HepG2 (cell line): ENCODE data around the gene PLPP3. TPM values are rescaled to one million over a fixed set of nuclear protein-coding genes. Genes with fewer than 3 reads are reported as not detected.

Source experiments
- ARID3A ChIP-seq: IDR thresholded peaks from 2 replicates; pipeline ENCODE4 v1.6.1; 2012; ENCODE audit warnings: low read depth, low read length, improper control_type of control experiment
- ATF2 ChIP-seq: sonication (generic); formaldehyde crosslinking; IDR thresholded peaks from 2 replicates; pipeline ENCODE4 v1.4.0; 2020; ENCODE audit warnings: missing genetic modification reagents
- FOXA3 ChIP-seq: IDR thresholded peaks from 2 replicates; pipeline ENCODE4 v1.6.1; 2016; ENCODE audit warnings: missing genetic modification reagents, missing compliant biosample characterization
- GLI4 ChIP-seq: sonication (generic); formaldehyde crosslinking; IDR thresholded peaks from 2 replicates; pipeline ENCODE4 v1.5.1; 2020; ENCODE audit warnings: missing genetic modification reagents, mild to moderate bottlenecking, moderate library complexity, borderline replicate concordance
- HNRNPL ChIP-seq: fragments of 200-400 bp; formaldehyde crosslinking; IDR thresholded peaks from 2 replicates; pipeline ENCODE4 v1.6.1; 2017; ENCODE audit warnings: mild to moderate bottlenecking, low read depth, low read length
- HOXD1 ChIP-seq: sonication (generic); formaldehyde crosslinking; IDR thresholded peaks from 2 replicates; pipeline ENCODE4 v1.5.0; 2020; ENCODE audit warnings: missing genetic modification reagents
- JARID2 ChIP-seq: sonication (generic); formaldehyde crosslinking; IDR thresholded peaks from 2 replicates; pipeline ENCODE4 v1.8.1; 2023; ENCODE audit warnings: missing genetic modification reagents, inconsistent platforms; ENCODE audit not compliant: insufficient replicate concordance
- KAT7 ChIP-seq: IDR thresholded peaks from 2 replicates; pipeline ENCODE4 v1.6.1; 2018; ENCODE audit warnings: borderline replicate concordance, missing compliant biosample characterization
- MBNL3 ChIP-seq: fragments of 250-450 bp; sonication (Bioruptor Pico); conservative IDR thresholded peaks from 2 replicates; pipeline ENCODE4 v1.8.0; 2022; ENCODE audit warnings: mild to moderate bottlenecking, inconsistent platforms
- MTA1 ChIP-seq: sonication (generic); formaldehyde crosslinking; IDR thresholded peaks from 2 replicates; pipeline ENCODE4 v1.4.0; 2020; ENCODE audit warnings: missing genetic modification reagents, mild to moderate bottlenecking, borderline replicate concordance
- NAIF1 ChIP-seq: sonication (generic); formaldehyde crosslinking; IDR thresholded peaks from 2 replicates; pipeline ENCODE4 v1.5.0; 2020; ENCODE audit warnings: mild to moderate bottlenecking, missing genetic modification reagents, borderline replicate concordance
- NFYB ChIP-seq: sonication (generic); formaldehyde crosslinking; IDR thresholded peaks from 2 replicates; pipeline ENCODE4 v1.4.0; 2020; ENCODE audit warnings: missing genetic modification reagents
- PATZ1 ChIP-seq: sonication (generic); formaldehyde crosslinking; IDR thresholded peaks from 2 replicates; pipeline ENCODE4 v1.4.0; 2020; ENCODE audit warnings: missing genetic modification reagents
- POLR2AphosphoS2 ChIP-seq: IDR thresholded peaks from 2 replicates; pipeline ENCODE4 v1.6.1; 2011; ENCODE audit warnings: low read depth, low read length, improper control_type of control experiment
- REL ChIP-seq: sonication (generic); formaldehyde crosslinking; conservative IDR thresholded peaks from 2 replicates; pipeline ENCODE4 v1.8.0; 2022; ENCODE audit warnings: mild to moderate bottlenecking, missing genetic modification reagents, moderate library complexity
- SALL1 ChIP-seq: sonication (generic); formaldehyde crosslinking; IDR thresholded peaks from 2 replicates; pipeline ENCODE4 v1.8.0; 2022; ENCODE audit warnings: mild to moderate bottlenecking, missing genetic modification reagents
- ZBTB33 ChIP-seq: sonication (generic); formaldehyde crosslinking; IDR thresholded peaks from 2 replicates; pipeline ENCODE4 v1.4.0; 2020; ENCODE audit warnings: missing genetic modification reagents
- ZFP41 ChIP-seq: sonication (generic); formaldehyde crosslinking; IDR thresholded peaks from 2 replicates; pipeline ENCODE4 v1.4.0; 2020; ENCODE audit warnings: mild to moderate bottlenecking, missing genetic modification reagents, borderline replicate concordance
- ZNF138 ChIP-seq: sonication (generic); formaldehyde crosslinking; IDR thresholded peaks from 2 replicates; pipeline ENCODE4 v1.5.0; 2020; ENCODE audit warnings: mild to moderate bottlenecking, low read depth, missing genetic modification reagents
- ZNF18 ChIP-seq: sonication (generic); formaldehyde crosslinking; IDR thresholded peaks from 2 replicates; pipeline ENCODE4 v1.8.0; 2022; ENCODE audit warnings: mild to moderate bottlenecking, missing genetic modification reagents; ENCODE audit not compliant: insufficient replicate concordance
- ZNF343 ChIP-seq: sonication (generic); formaldehyde crosslinking; IDR thresholded peaks from 2 replicates; pipeline ENCODE4 v1.4.0; 2020; ENCODE audit warnings: mild to moderate bottlenecking, missing genetic modification reagents
- ZNF605 ChIP-seq: sonication (generic); formaldehyde crosslinking; IDR thresholded peaks from 2 replicates; pipeline ENCODE4 v1.8.0; 2022; ENCODE audit warnings: mild to moderate bottlenecking, missing genetic modification reagents
- polyA plus RNA-seq, 8 experiments: library from polyadenylated mRNA; depleted of rRNA in 3 of 8; stranded (reverse) in 7 of 8; unstranded in 1 of 8; fragments of >200 nt; fragmentation: Illumina TruSeq in 4 of 8; extraction: Trizol in 4 of 8; gene quantifications; 2 replicates each; pipeline versions ENCODE4 v1.2.1 to v1.2.3, GENCODE V29; 2011 to 2016; ENCODE audit warnings: low read depth in 4 of 8, missing spikeins in 1 of 8, mixed read lengths in 1 of 8; ENCODE audit not compliant: insufficient read depth in 1 of 8
- total RNA-seq, 5 experiments: library from RNA; depleted of rRNA; stranded (reverse); fragments of >200 nt; fragmentation: Illumina TruSeq; extraction: Trizol; gene quantifications; 2 replicates each; pipeline ENCODE4 v1.2.3, GENCODE V29; 2016; ENCODE audit warnings: low read depth in 1 of 5

The PLPP3 gene
- total and polyA plus RNA-seq, 2 of the 13 experiments (the other 11 are each of a cell fraction or from before 2014, with no cell fraction given) = 49.7 to 65.8 TPM

GRCh38 chr1:56494306-56494705 lies 85.1 kb downstream of the PLPP3 start (continued):
- TF ChIP-seq NFYB (CRISPR knock-in tag) = no peak
- no peak; the same call in 1 of the 2 replicates for TF ChIP-seq ARID3A
- TF ChIP-seq HOXD1 = peak; percentile 72; the same call in 1 of the 2 replicates
- TF ChIP-seq ZBTB33 (CRISPR knock-in tag) = no peak
- TF ChIP-seq GLI4 = no peak
- peak; percentile 91 for TF ChIP-seq FOXA3 (CRISPR knock-in tag)
- no peak for TF ChIP-seq HNRNPL
- TF ChIP-seq SALL1 (CRISPR knock-in tag) = peak; percentile 89
- peak; percentile 94 for TF ChIP-seq PATZ1 (CRISPR knock-in tag)
- peak; percentile 60; the same call in 1 of the 2 replicates for TF ChIP-seq NAIF1 (CRISPR knock-in tag)
- TF ChIP-seq REL = no peak
- 0 out of 2 replicates have a peak, but pooled peaks have one; percentile 34 for TF ChIP-seq KAT7 (CRISPR knock-in tag)
- 0 out of 2 replicates have a peak, but pooled peaks have one; percentile 40 for TF ChIP-seq ZNF138 (CRISPR knock-in tag)
- peak; percentile 69 for TF ChIP-seq ATF2
- no peak for TF ChIP-seq POLR2AphosphoS2
- no peak for TF ChIP-seq MBNL3 (CRISPR knock-in tag)
- TF ChIP-seq ZNF18 = no peak
- TF ChIP-seq ZNF343 (CRISPR knock-in tag) = 0 out of 2 replicates have a peak, but pooled peaks have one; percentile 52
- 0 out of 2 replicates have a peak, but pooled peaks have one; percentile 15 for TF ChIP-seq ZNF605 (CRISPR knock-in tag)
- no peak for TF ChIP-seq ZFP41 (CRISPR knock-in tag)
- TF ChIP-seq MTA1 (CRISPR knock-in tag) = peak; percentile 68; the same call in 1 of the 2 replicates
- no peak for TF ChIP-seq JARID2
